ENCODE results near the gene PAPPA2. TPM values are rescaled to one million over a fixed set of nuclear protein-coding genes. Genes with fewer than 3 reads are reported as not detected.
"Not testable (repeated sequence)": the region's sequence is repeated elsewhere in the genome, so short reads cannot be mapped to it uniquely, and the experiment has no call there.

PAPPA2 gene, protein sequence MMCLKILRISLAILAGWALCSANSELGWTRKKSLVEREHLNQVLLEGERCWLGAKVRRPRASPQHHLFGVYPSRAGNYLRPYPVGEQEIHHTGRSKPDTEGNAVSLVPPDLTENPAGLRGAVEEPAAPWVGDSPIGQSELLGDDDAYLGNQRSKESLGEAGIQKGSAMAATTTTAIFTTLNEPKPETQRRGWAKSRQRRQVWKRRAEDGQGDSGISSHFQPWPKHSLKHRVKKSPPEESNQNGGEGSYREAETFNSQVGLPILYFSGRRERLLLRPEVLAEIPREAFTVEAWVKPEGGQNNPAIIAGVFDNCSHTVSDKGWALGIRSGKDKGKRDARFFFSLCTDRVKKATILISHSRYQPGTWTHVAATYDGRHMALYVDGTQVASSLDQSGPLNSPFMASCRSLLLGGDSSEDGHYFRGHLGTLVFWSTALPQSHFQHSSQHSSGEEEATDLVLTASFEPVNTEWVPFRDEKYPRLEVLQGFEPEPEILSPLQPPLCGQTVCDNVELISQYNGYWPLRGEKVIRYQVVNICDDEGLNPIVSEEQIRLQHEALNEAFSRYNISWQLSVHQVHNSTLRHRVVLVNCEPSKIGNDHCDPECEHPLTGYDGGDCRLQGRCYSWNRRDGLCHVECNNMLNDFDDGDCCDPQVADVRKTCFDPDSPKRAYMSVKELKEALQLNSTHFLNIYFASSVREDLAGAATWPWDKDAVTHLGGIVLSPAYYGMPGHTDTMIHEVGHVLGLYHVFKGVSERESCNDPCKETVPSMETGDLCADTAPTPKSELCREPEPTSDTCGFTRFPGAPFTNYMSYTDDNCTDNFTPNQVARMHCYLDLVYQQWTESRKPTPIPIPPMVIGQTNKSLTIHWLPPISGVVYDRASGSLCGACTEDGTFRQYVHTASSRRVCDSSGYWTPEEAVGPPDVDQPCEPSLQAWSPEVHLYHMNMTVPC (N-terminal part only)
- 1.6 TPM for total RNA-seq

DNA sequence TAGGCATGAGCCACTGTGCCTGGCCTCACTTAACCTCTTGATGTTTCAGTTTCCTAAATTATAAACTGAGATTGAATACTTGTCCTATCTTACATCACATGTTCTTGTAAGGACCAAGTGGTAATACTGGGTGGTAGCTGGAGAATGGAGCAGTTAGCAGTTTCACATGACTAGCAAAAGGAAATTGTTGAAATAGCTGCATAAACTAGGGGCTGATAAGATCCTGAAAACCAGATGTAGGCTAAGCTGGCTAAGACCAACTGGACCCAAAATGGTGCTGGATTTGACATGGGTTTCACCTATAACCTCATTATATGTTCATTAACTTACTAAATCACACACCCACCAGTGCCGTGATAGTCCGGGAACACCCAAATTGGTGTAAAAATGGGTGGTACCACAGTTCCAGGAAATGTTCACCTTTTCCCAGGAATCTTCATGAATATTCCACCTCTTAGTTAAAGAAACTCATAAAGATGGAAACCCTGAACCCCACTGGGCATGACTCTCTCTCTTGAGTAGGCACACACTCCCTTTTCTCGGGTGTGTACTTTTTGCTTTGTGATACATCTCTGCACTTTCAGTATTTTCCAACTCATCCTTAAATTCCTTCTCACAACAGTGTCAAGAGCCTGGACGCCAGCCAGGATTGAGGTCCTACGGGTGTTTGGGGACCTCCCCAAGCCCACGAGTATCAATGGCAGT is at the start of gene PAPPA2:
TSS of gene PAPPA2 (plus strand) at position 502 of the 705 bp plus-strand sequence. CDS start 93,148 bp downstream, outside the sequence.
- DNase-seq (ENCODE audit: low spot score) (no peak), ATAC-seq (no peak)
- intact Hi-C loops (cut with DNase I) = no loop called here

DNA sequence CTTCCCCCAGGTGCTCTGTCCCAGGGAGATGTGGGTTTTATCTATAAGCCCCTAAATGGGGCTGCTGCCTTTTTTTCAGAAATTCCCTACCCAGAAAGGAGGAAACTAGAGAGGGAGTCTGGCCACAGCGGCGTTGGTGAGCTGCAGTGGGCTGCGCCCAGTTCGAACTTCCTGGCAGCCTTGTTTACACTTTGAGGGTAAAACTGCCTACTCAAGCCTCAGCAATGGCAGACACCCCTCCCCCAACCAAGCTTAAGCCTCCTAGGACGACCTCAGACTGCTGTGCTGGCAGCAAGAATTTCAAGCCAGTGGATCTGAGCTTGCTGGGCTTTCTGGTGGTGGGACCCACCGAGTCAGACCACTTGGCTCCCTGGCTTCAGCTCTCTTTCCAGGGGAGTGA is 46.2 kb upstream of the PAPPA2 start:
- ATAC-seq (no peak), DNase-seq (ENCODE audit: low spot score) (no peak)
- intact Hi-C loops (cut with DNase I) = no loop called here

DNA sequence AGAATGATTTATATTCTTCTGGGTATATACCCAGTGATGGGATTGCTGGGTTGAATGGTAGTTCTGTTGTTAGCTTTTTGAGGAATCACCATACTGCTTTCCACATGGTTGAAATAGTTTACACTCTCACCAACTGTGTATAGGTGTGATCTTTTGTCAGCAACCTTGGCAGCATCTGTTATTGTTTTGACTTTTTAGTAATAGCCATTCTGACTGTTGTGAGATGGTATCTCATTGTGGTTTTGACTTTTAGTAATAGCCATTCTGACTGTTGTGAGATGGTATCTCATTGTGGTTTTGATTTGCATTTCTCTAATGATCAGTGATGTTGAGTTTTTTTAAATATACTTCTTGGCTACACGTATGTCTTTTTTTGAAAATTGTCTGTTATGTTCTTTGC is 43.4 kb upstream of the PAPPA2 start:
- intact Hi-C loops (cut with DNase I); DNase-seq (ENCODE audit: low spot score); ATAC-seq: not testable (repeated sequence)

DNA sequence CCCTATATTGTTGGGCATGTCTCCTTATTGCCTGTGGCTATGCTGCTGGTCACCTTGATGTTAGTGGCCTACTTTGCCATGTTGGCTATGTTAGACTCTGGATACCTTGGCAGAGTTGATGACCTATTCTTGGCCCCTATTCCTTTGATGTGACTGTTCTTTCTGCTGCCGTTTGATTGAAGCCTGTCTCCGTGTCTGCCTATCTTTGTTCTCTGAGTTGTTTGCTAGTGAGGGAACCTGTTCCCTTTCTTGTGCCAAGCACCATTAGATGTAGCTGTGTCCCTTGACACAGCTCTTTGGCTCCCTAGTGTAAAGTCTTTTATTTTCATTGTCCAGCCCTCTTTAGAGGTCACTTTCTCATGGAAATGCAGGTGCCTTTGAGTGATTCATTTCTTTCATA is 28.7 kb upstream of the PAPPA2 start:
- ATAC-seq (no peak), DNase-seq (ENCODE audit: low spot score) (no peak)
- intact Hi-C loops (cut with DNase I) = no loop called here

DNA sequence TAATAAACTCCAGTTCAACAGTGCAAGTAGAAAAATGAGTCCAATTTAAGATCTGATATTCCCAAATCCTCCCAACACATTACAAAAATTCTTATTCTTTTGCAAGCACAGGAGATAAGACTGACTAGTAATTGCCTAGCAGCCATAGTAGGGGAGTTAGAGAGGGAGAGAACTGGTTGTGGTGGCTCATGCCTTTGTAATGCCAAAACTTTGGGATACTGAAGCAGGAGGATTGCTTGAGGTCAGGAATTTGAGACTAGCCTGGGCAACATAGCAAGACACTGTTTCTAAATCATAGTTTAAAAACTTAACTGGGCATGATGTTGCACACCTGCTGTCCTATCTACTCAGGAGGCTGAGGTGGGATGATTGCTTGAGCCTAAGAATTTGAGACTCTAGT is 26.7 kb upstream of the PAPPA2 start:
- DNase-seq (ENCODE audit: low spot score) (no peak), ATAC-seq (no peak)
- intact Hi-C loops (cut with DNase I) = no loop called here

DNA sequence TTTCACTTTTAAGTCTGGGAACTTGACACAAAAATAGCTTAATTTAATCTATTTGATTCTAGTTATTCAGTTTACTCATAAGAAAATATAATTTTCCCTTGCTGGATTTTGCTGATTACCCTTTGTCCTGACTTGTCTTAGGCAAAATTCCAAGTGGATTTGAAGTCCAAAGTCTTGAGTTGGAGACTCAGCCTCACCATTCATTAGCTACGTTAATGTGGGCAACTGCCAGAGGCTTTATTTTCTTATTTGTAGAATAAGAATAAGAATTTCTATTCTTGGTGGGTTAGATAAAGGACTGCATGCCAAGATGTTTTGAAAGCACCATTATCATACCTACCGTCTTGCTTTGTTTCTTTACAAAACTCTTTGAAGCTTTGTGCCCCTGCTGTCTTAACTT is 22.8 kb upstream of the PAPPA2 start:
- ATAC-seq = no peak
- intact Hi-C loops (cut with DNase I) = no loop called here
- DNase-seq (ENCODE audit: low spot score) = no peak

DNA sequence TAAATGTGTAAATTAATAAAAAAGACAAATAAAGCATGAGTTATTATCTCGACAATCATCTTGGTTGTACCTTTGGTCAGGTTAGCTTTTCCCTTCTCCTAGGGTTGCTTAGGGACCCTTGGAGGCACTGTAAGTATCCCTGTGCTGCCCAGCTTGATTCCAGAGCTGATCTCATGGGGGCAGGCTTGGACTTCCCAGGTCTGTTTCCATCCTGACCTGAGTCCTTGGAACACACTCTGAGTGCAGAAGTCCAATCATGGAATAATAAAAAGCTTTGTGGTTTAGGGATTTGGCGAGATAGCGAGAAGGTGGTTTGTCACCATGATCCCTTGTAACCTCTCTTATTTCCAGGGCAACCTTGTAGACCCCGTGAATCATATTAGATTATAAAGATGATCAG is 18.7 kb upstream of the PAPPA2 start:
- intact Hi-C loops (cut with DNase I) = no loop called here
- DNase-seq (ENCODE audit: low spot score) (no peak), ATAC-seq (no peak)

DNA sequence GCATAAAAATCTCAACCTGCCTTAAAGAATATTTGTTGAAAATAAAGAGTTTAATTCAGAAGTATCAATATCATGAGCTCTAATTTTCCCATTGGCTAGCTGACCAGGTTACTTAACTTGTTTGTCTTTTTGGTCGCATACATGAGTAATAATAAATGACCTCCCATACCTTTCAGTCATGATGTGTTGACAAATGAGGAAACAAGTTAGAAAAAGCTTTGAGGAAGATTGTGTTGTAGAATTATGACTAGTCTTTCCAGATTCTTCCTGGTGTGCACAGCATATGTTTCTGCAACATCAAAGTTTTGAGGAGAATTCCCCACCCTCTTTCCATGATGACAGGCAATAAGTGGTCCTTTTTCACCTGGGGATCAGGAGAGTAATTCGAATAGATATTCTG is 17.6 kb upstream of the PAPPA2 start:
- DNase-seq (ENCODE audit: low spot score) = no peak
- ATAC-seq = no peak
- intact Hi-C loops (cut with DNase I) = no loop called here

DNA sequence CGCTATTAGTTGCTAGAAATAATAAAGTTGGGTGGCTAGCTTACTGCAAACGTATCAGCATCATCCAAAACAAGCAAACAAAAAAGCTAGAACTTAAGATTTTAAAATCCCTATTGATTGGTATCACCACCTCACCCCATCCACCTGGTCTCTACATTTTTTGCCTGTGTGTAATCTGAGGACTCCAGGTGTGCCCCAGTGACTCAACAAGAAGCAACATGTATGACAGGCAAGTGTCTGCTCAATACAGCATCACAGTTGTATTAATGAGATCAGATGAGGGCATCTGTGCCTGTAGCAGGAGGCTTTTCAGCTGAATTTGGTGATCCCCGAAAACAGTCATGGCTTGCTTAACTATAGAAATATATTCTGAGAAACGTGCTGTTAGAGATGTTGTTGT is 14.6 kb upstream of the PAPPA2 start:
- no peak for ATAC-seq
- intact Hi-C loops (cut with DNase I) = no loop called here

DNA sequence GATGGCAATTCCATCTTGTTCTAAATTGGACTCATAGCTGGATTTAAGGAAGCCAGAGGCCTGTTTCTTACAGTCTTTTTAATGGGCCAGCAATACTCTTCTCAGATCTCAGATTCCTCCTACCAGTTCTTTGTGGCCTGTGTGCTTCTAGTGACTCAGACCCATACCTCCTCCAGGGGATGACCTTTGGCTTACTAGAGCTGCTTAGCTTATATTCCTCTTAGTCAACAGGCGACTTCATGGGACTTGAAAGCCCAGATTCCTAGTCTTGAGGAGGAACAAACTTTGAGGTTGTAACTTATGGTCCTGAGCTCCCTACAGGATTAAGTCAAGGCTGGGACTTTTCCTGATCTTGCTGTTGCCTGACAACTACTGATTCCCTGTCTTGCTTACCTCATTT is 12.4 kb upstream of the PAPPA2 start:
- ATAC-seq = no peak
- intact Hi-C loops (cut with DNase I) = no loop called here

More for the DNA sequence above, 14.6 kb upstream of the PAPPA2 start:
- DNase-seq (ENCODE audit: low spot score) = no peak

DNA sequence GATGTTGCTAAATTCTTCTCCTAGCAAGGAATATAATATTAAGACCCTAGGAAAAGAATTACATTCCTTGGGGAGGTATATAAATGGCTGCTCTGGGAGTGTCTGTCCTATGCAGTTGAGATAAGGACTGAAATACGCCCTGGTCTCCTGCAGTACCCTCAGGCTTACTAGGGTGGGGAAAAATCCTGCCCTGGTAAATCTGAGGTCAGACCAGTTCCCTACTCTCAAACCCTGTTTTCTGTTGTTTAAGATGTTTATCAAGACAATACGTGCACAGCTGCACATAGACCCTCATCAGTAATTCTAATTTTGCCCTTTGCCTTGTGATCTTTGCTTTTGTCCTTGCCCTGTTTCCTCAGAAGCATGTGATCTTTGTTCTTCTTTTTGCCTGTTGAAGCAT is 11.2 kb upstream of the PAPPA2 start:
- DNase-seq (ENCODE audit: low spot score); intact Hi-C loops (cut with DNase I); ATAC-seq: not testable (repeated sequence)

More for the DNA sequence above, 12.4 kb upstream of the PAPPA2 start:
- DNase-seq (ENCODE audit: low spot score) = no peak

DNA sequence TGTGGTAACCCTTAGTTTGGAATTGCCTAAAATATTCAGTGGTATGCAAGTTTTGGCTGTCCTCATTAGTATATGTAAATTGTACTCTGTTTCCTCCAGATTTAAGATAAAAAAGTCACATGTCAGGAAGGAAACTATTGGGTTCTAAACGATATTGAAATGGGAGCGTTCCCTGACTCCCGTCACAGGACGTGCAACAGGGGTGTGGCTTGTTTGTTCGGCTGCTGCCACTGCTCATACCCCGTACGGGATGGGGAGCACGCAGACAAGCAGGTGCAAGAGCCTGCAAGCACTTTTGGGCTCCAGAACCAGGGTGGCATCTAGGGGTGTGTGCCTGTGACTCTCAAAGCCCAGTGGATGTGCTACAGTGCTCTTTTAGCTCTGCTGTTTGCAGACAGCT is 6.2 kb upstream of the PAPPA2 start:
- no peak for ATAC-seq
- intact Hi-C loops (cut with DNase I) = no loop called here
- DNase-seq (ENCODE audit: low spot score) = no peak

DNA sequence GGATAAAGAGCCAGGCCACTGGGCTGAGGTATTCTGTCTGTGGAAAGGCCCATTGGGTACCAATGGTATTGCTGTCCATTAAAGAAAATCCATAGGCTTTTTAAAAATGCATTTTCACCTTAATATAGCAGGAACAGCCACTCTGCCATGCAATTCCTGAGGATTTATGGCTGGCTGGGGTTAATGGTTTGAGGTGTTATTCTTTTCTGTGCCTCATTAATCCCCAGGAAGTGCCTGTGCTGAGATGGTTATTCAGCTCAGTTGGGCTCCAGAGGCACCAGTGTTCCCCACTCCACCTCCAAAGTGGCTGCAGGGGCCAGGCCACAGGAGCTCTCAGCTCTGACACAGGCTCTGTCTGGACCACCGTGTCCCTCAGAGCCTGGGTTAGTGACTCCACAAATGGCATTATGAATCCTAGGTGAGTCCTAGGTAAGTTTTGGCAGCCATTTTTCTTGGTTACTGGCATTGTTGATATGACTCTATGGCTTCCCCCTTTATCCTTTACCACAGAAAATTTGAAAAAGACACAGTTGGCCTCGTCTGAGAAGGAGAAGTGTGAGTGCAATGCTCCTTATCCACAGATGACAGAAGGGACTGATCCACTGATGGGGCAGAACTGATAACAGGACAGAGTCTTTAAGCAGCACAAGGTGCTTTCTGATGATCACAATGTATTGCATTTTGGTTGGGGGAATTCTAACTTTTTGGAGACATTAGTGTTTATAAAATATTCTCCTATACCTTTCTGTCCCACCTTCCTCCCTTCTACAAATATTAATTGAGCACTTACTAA is 2.2 kb upstream of the PAPPA2 start:
- intact Hi-C loops (cut with DNase I) = no loop called here

DNA sequence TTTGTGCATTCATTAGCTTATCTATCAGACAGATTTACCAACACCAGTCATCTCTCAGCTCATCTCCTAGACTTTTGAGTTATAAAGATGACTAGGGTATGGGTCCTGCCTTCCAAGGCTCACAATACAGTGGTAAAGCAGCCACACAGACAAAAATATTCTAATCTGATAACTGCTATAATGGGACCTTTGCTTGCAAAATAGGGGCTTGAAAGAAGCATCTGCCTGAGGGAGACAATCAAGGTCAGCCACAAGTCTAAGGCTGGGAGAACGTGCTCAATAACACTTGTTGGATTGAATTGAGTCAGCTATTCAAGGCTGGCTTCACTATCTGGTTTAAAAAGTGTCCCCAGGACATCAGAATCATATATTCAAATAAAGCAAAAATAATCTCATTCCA is 1.4 kb upstream of the PAPPA2 start:
- no peak for ATAC-seq
- no peak for DNase-seq (ENCODE audit: low spot score)
- intact Hi-C loops (cut with DNase I) = no loop called here

More for the DNA sequence above, 2.2 kb upstream of the PAPPA2 start:
- no peak for DNase-seq (ENCODE audit: low spot score)
- ATAC-seq = no peak

DNA sequence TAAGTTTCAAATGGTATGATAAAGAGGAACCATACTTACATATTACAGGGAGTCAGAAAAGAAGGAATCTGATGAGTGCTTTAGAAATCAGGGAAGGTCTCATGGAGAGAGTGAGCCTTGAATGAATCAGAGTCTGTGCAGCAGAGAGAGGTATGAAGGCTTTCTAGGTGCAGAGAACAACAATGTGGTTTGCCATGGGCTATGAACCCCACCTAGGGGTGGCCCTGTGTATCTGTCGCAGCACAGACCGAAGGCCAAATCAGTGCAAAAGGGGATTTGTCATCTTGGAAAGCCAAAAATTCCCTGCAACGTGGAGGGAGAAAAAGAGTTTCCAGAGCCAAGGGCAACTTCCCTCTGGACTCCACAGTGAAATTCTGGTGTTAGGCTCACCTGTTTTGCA is 3.5 kb downstream of the PAPPA2 start:
- no peak for ATAC-seq
- DNase-seq (ENCODE audit: low spot score) = no peak
- intact Hi-C loops (cut with DNase I) = no loop called here

DNA sequence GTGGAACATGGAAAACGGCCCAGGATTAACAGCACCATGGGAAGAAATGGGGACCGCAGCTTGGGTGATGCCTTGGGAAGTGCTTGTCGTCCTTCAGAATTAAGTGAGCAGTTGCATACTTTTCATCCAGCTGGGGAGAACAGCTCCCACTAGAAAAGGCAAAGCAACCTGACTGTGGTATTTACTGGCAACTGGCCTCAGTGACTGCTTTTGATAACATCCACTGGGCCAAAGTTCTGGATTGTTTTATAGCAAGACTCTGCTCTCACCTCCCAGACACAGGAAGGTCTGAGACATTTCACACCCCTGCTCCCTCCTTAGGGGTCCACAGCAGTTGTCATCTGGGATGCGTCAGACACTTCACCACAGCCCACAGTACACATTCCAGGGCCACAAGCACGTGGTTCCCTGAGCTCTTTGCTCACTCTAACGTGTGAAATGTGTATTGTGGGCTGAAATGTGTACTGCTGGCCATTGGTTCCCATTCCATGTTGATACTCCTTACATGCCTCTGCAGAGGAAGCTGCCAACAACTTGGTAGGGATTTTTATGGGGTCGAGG is 6.6 kb downstream of the PAPPA2 start:
- intact Hi-C loops (cut with DNase I) = no loop called here
- ATAC-seq = no peak

DNA sequence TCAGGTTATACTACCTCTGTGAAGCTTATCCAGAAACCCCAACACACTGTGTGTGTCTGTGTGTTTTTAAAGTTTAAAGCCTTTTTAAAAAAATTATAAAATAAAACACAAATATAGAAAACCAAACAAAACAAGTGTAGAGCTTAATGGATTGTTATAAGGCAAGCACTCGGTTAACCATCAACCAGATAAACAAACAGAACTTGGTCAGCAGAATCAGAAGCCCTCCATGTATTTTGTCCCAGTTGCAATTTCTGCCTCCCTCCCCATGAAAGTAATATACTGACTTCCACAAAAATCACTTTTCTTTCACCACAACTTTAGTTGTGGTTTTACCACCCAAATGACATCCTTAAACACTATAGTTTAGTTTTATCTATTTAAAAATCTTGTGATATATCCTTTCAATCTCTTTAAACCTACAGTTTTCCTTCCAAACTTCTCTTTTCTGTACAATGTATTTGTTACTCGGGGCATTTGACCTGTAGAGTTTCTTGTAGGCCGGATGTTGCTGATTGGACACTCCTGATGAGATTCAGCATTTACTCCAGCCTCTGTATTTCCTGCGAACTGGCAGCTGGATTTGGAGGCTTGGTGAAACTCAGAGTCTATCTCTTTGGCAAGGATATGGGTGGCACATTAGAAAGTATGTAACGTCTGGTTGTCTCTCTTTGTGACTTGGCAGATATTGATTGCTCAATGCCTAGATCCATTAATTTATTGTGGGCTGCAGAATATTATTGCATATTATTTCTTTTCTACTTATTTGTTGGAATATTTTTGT is 8.6 kb downstream of the PAPPA2 start:
- no peak for ATAC-seq
- intact Hi-C loops (cut with DNase I) = no loop called here
- DNase-seq (ENCODE audit: low spot score) = no peak

More for the DNA sequence above, 6.6 kb downstream of the PAPPA2 start:
- DNase-seq (ENCODE audit: low spot score) = no peak

DNA sequence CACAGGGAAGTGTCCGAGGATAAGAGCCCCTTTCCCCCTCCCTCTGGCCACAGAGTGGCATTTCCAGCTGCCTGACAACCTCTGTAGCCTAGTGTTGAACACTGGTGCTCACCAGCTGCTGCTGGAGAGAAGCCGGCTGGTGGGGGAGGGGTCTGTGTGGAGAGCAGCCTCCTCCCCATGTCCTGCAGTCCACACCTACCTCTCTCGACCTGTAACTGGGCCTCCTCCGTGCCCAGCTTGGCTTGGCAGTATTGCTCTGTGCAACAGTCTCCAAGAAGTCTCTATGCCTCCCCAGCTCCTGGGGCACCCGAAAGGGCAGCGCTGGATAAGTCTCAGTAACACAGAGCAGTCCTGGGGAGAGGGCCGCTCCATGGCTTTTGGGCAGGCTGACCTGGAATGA is 17.0 kb downstream of the PAPPA2 start:
- ATAC-seq = no peak

More for the DNA sequence above, 17.0 kb downstream of the PAPPA2 start:
- intact Hi-C loops (cut with DNase I) = no loop called here
- no peak for DNase-seq (ENCODE audit: low spot score)
